Dedifferentiated amniotic fluid mesenchymal stem cell (primary cell): Measurements from ENCODE around the gene SEMA3C.
A peak's percentile ranks its signal among the peaks of the same experiment; 100 is the strongest.

Experiments used
- DNase-seq: peaks from one replicate; pipeline ENCODE4 v3.0.0-alpha.2; 2016; ENCODE audit errors: extremely low spot score

SEMA3C gene

DNA sequence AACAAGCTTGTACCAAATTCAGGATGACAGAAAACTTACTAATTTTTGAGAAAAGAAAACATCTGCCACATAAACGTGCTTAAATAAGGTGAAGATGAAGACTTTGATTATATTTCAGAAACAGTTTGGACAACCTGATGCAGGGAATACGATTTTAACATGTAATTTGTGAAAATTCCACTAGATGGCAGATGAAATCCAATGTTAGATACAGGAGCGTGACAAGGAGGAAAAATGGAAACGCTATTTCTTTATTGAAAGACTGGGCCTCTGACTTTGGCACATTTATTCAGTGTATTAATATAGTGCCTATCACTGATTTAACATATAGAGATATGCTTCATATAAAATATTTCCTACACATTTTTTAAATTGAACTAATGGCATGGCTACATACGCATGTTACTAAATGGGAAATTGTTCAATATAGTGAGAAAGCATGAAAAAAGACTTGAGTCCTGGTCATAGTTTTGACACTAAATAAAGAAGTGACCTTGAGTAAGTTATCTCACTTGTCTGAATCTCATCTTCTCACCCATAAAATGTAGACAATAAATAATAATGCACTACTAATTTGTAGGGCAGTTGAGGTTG lies 219.7 kb downstream of the SEMA3C start:
- peak; percentile 69 for DNase-seq
